HG03280 (cell line): ENCODE results near the gene CUX1.

Source experiments
- ATAC-seq: cut with Tn5 transposase; IDR thresholded peaks from one replicate; pipeline ENCODE4 v1.9.1; 2021; ENCODE audit warnings: mild to moderate bottlenecking, moderate library complexity; ENCODE audit not compliant: unreplicated experiment

CUX1 gene

GRCh38 chr7:102275123-102275703 is 457.8 kb downstream of the CUX1 start:
- no peak for ATAC-seq

- ATAC-seq: no peak
These were observed 460.5 kb downstream of the CUX1 start for GRCh38 chr7:102277901-102278300.

- ATAC-seq: peak; percentile 69
These were observed 462.3 kb downstream of the CUX1 start for GRCh38 chr7:102279537-102280400.

GRCh38 chr7:102280521-102280920 is 463.1 kb downstream of the CUX1 start:
- ATAC-seq: no peak

- no peak for ATAC-seq
These were observed 464.4 kb downstream of the CUX1 start for GRCh38 chr7:102281785-102282184.

- no peak for ATAC-seq
These were observed 465.3 kb downstream of the CUX1 start for GRCh38 chr7:102282465-102283362.

- no peak for ATAC-seq
These were observed 466.2 kb downstream of the CUX1 start for GRCh38 chr7:102283477-102284189.

- no peak for ATAC-seq
These were observed 467.0 kb downstream of the CUX1 start for GRCh38 chr7:102284399-102284798.

GRCh38 chr7:102284891-102285539 is 467.6 kb downstream of the CUX1 start:
- no peak for ATAC-seq

- peak; percentile 1 for ATAC-seq
These were observed 468.3 kb downstream of the CUX1 start for GRCh38 chr7:102285540-102286236.

GRCh38 chr7:102286237-102287110 is 469.0 kb downstream of the CUX1 start, which contains the start of gene SH2B2:
SH2B2 (plus strand) TSS chr7:102286868; CDS start chr7:102300551, 13,683 bp downstream.
- peak; percentile 40 for ATAC-seq

- peak; percentile 22 for ATAC-seq
These were observed 469.9 kb downstream of the CUX1 start for GRCh38 chr7:102287111-102287980.

GRCh38 chr7:102287981-102288278 is 470.5 kb downstream of the CUX1 start:
- ATAC-seq: no peak

- ATAC-seq: no peak
These were observed 471.0 kb downstream of the CUX1 start for GRCh38 chr7:102288285-102288930.

GRCh38 chr7:102289057-102289456 is 471.6 kb downstream of the CUX1 start:
- no peak for ATAC-seq

GRCh38 chr7:102291056-102291915 is 473.9 kb downstream of the CUX1 start:
- ATAC-seq: no peak
